ENCODE data around the gene CDK5R2.

The CDK5R2 gene

GRCh38 chr2:218999881-219000568, 40.6 kb downstream of the CDK5R2 start:
- no peak for TF ChIP-seq CTCF (conservative IDR thresholded peaks at IDR 0.05; ENCODE audit: low read length)
- no peak overlapping the region for H3K4me3 ChIP-seq (ENCODE audit: low read length)
- DNase-seq (ENCODE audit: low read depth): no peak

GRCh38 chr2:219000569-219000960, 41.1 kb downstream of the CDK5R2 start:
- DNase-seq (ENCODE audit: low read depth): no peak
- no peak overlapping the region for H3K4me3 ChIP-seq (ENCODE audit: low read length)
- TF ChIP-seq CTCF (conservative IDR thresholded peaks at IDR 0.05; ENCODE audit: low read length): no peak

- H3K4me3 ChIP-seq (ENCODE audit: low read length): no peak overlapping the region
- no peak for DNase-seq (ENCODE audit: low read depth)
- no peak for TF ChIP-seq CTCF (conservative IDR thresholded peaks at IDR 0.05; ENCODE audit: low read length)
Observed at GRCh38 chr2:219001100-219001576, 41.7 kb downstream of the CDK5R2 start.

GRCh38 chr2:219001577-219002394, 42.3 kb downstream of the CDK5R2 start:
- no peak overlapping the region for H3K4me3 ChIP-seq (ENCODE audit: low read length)
- no peak for TF ChIP-seq CTCF (conservative IDR thresholded peaks at IDR 0.05; ENCODE audit: low read length)
- DNase-seq (ENCODE audit: low read depth): no peak

- TF ChIP-seq CTCF (conservative IDR thresholded peaks at IDR 0.05; ENCODE audit: low read length): no peak
- DNase-seq (ENCODE audit: low read depth): no peak
- no peak overlapping the region for H3K4me3 ChIP-seq (ENCODE audit: low read length)
Observed at GRCh38 chr2:219002395-219003266, 43.2 kb downstream of the CDK5R2 start.

GRCh38 chr2:219003267-219003634, 43.8 kb downstream of the CDK5R2 start:
- no peak overlapping the region for H3K4me3 ChIP-seq (ENCODE audit: low read length)
- DNase-seq (ENCODE audit: low read depth): no peak
- no peak for TF ChIP-seq CTCF (conservative IDR thresholded peaks at IDR 0.05; ENCODE audit: low read length)
